Gastroesophageal sphincter (tissue), 3 donors: ENCODE measurements around the gene VPS33A.
"Not testable (repeated sequence)": the region's sequence is repeated elsewhere in the genome, so short reads cannot be mapped to it uniquely, and the experiment has no call there.

Source experiments
- CTCF ChIP-seq, 4 experiments: fragments of 200-600 bp in 2 of 4; fragments of 450-650 bp in 2 of 4; sonication (generic) in 1 of 4; IDR thresholded peaks; one replicate each; pipeline ENCODE4 v1.5.1; 2017 to 2019; ENCODE audit warnings: antibody characterized with exemption in 4 of 4, mild to moderate bottlenecking in 2 of 4, moderate library complexity in 2 of 4
- POLR2A ChIP-seq, 2 donors: fragments of 450-650 bp; IDR thresholded peaks; one replicate each; pipeline ENCODE4 v1.6.1; 2017; ENCODE audit warnings: antibody characterized with exemption in 2 of 2, mild to moderate bottlenecking in 2 of 2, moderate library complexity in 1 of 2

GRCh38 chr12:122258939-122259338 lies 7.4 kb downstream of the VPS33A start:
- TF ChIP-seq CTCF, POLR2A (IDR thresholded peaks at IDR 0.05): not testable (repeated sequence)
